Activated naive CD4-positive, alpha-beta T cell treated with anti-CD3 and anti-CD28 coated beads, Interleukin-2, amount 50 U/mL, for 72 hours (primary cell): ENCODE results near the gene KIF5C. TPM values are rescaled to one million over a fixed set of nuclear protein-coding genes. Genes with fewer than 3 reads are reported as not detected.

Experiments used
- ATAC-seq, 2 donors: fragments of 150-1000 bp; cut with Tn5 transposase; 2 replicates each; pipeline ENCODE4 v1.10.0; 2021; ENCODE audit warnings: mild to moderate bottlenecking in 2 of 2, moderate library complexity in 2 of 2
- DNase-seq, 2 donors: peaks; one replicate each; pipeline ENCODE4 v3.0.0; 2021 to 2022; ENCODE audit warnings: low spot score in 2 of 2
- H3K27ac Mint-ChIP-seq, 2 donors: one replicate each; pipeline ENCODE4 v1.8.0; 2022; ENCODE audit warnings: mild to moderate bottlenecking in 2 of 2, mixed read lengths in 2 of 2
- H3K36me3 Mint-ChIP-seq, 2 donors: one replicate each; pipeline ENCODE4 v1.8.0; 2022; ENCODE audit warnings: mixed read lengths in 2 of 2
- H3K9me3 Mint-ChIP-seq, 2 donors: one replicate each; pipeline ENCODE4 v1.8.0; 2022; ENCODE audit warnings: mixed read lengths in 2 of 2
- total RNA-seq, 2 donors: library from RNA; stranded (reverse); gene quantifications; one replicate each; pipeline ENCODE4 v1.2.3, GENCODE V29; 2022

KIF5C gene
- total RNA-seq, 2 donors from 2014 or later, result 16.4 to 26.8 TPM

- no peaks in the 10 kb centered on the region for H3K36me3 Mint-ChIP-seq
- no peak for DNase-seq
- ATAC-seq, result no peak
- no peaks in the 10 kb centered on the region for H3K9me3 Mint-ChIP-seq
- H3K27ac Mint-ChIP-seq, result no peak overlapping the region
Observed at GRCh38 chr2:148933456-148933855, 58.4 kb downstream of the KIF5C start.

- Mint-ChIP-seq H3K36me3 (no peaks in the 10 kb centered on the region), H3K9me3 (no peaks in the 10 kb centered on the region), H3K27ac (no peak overlapping the region)
- no peak for DNase-seq
- ATAC-seq, result no peak
Observed at GRCh38 chr2:148935791-148936190, 60.8 kb downstream of the KIF5C start.

- Mint-ChIP-seq H3K9me3 (no peaks in the 10 kb centered on the region), H3K27ac (no peak overlapping the region), H3K36me3 (no peaks in the 10 kb centered on the region)
- no peak for DNase-seq
- ATAC-seq, result no peak
Observed at GRCh38 chr2:148936857-148937450, 61.9 kb downstream of the KIF5C start.

GRCh38 chr2:148939271-148939670 is 64.2 kb downstream of the KIF5C start:
- H3K36me3 Mint-ChIP-seq, result no peaks in the 10 kb centered on the region
- no peak for DNase-seq
- H3K27ac Mint-ChIP-seq, result no peak overlapping the region
- no peak for ATAC-seq
- H3K9me3 Mint-ChIP-seq, result no peaks in the 10 kb centered on the region

- no peak overlapping the region for H3K27ac Mint-ChIP-seq
Observed at GRCh38 chr2:148943097-148943496, 68.1 kb downstream of the KIF5C start.

GRCh38 chr2:148944536-148944935 is 69.5 kb downstream of the KIF5C start:
- no peak for ATAC-seq
- H3K36me3 Mint-ChIP-seq, result no peaks in the 10 kb centered on the region
- no peak overlapping the region for H3K27ac Mint-ChIP-seq
- no peaks in the 10 kb centered on the region for H3K9me3 Mint-ChIP-seq
- no peak for DNase-seq

More at GRCh38 chr2:148943097-148943496, 68.1 kb downstream of the KIF5C start:
- DNase-seq (no peak), ATAC-seq (no peak)
- no peaks in the 10 kb centered on the region for H3K9me3 Mint-ChIP-seq
- no peaks in the 10 kb centered on the region for H3K36me3 Mint-ChIP-seq

- ATAC-seq (no peak), DNase-seq (no peak)
- no peak overlapping the region for H3K27ac Mint-ChIP-seq
- H3K9me3 Mint-ChIP-seq, result no peaks in the 10 kb centered on the region
- no peaks in the 10 kb centered on the region for H3K36me3 Mint-ChIP-seq
Observed at GRCh38 chr2:148947299-148947698, 72.3 kb downstream of the KIF5C start.

GRCh38 chr2:148948868-148949267 is 73.8 kb downstream of the KIF5C start:
- DNase-seq (no peak), ATAC-seq (no peak)
- H3K27ac Mint-ChIP-seq, result no peak overlapping the region
- H3K36me3 Mint-ChIP-seq, result no peaks in the 10 kb centered on the region
- no peaks in the 10 kb centered on the region for H3K9me3 Mint-ChIP-seq

GRCh38 chr2:148949348-148949747 is 74.3 kb downstream of the KIF5C start:
- Mint-ChIP-seq H3K36me3 (no peaks in the 10 kb centered on the region), H3K9me3 (no peaks in the 10 kb centered on the region), H3K27ac (peak overlapping the region in 1 of 2 donors; percentile 44)
- no peak for DNase-seq
- no peak for ATAC-seq

GRCh38 chr2:148952621-148953020 is 77.6 kb downstream of the KIF5C start:
- Mint-ChIP-seq H3K9me3 (no peaks in the 10 kb centered on the region), H3K36me3 (no peaks in the 10 kb centered on the region), H3K27ac (no peak overlapping the region)
- DNase-seq, result no peak
- no peak for ATAC-seq

- no peak for ATAC-seq
- H3K36me3 Mint-ChIP-seq, result no peaks in the 10 kb centered on the region
- H3K27ac Mint-ChIP-seq, result no peak overlapping the region
- no peak for DNase-seq
- H3K9me3 Mint-ChIP-seq, result no peaks in the 10 kb centered on the region
Observed at GRCh38 chr2:148953426-148953825, 78.4 kb downstream of the KIF5C start.

- H3K27ac Mint-ChIP-seq, result no peak overlapping the region
- H3K9me3 Mint-ChIP-seq, result no peaks in the 10 kb centered on the region
- no peak for ATAC-seq
- DNase-seq, result no peak
- H3K36me3 Mint-ChIP-seq, result peaks cover 0 to 8% of the 10 kb centered on the region in 2 donors
Observed at GRCh38 chr2:148954536-148954935, 79.5 kb downstream of the KIF5C start.

GRCh38 chr2:148955798-148956197 is 80.8 kb downstream of the KIF5C start:
- peaks cover 0 to 15% of the 10 kb centered on the region in 2 donors for H3K36me3 Mint-ChIP-seq
- no peaks in the 10 kb centered on the region for H3K9me3 Mint-ChIP-seq
- ATAC-seq (no peak), DNase-seq (no peak)
- peak overlapping the region in 1 of 2 donors; percentile 65 for H3K27ac Mint-ChIP-seq

GRCh38 chr2:148957023-148957422 is 82.0 kb downstream of the KIF5C start:
- DNase-seq, result no peak
- ATAC-seq, result no peak
- Mint-ChIP-seq H3K36me3 (peaks cover 4 to 21% of the 10 kb centered on the region in 2 donors), H3K27ac (no peak overlapping the region), H3K9me3 (no peaks in the 10 kb centered on the region)

GRCh38 chr2:148959745-148960144 is 84.7 kb downstream of the KIF5C start:
- Mint-ChIP-seq H3K9me3 (no peaks in the 10 kb centered on the region), H3K27ac (no peak overlapping the region), H3K36me3 (peaks cover 4 to 22% of the 10 kb centered on the region in 2 donors)
- no peak for DNase-seq
- no peak for ATAC-seq

- no peaks in the 10 kb centered on the region for H3K9me3 Mint-ChIP-seq
- H3K36me3 Mint-ChIP-seq, result peaks cover 4 to 22% of the 10 kb centered on the region in 2 donors
- no peak for ATAC-seq
- no peak for DNase-seq
- H3K27ac Mint-ChIP-seq, result no peak overlapping the region
Observed at GRCh38 chr2:148960483-148960882, 85.5 kb downstream of the KIF5C start.

- no peak overlapping the region for H3K27ac Mint-ChIP-seq
- no peak for ATAC-seq
- no peaks in the 10 kb centered on the region for H3K9me3 Mint-ChIP-seq
- peaks cover 4 to 22% of the 10 kb centered on the region in 2 donors for H3K36me3 Mint-ChIP-seq
- no peak for DNase-seq
Observed at GRCh38 chr2:148963461-148963860, 88.4 kb downstream of the KIF5C start.

GRCh38 chr2:148965623-148966437 is 90.8 kb downstream of the KIF5C start:
- ATAC-seq, result no peak
- Mint-ChIP-seq H3K36me3 (peaks cover 4 to 7% of the 10 kb centered on the region in 2 donors), H3K27ac (no peak overlapping the region), H3K9me3 (no peaks in the 10 kb centered on the region)
- DNase-seq, result no peak
